Spleen (tissue), 11 donors: ENCODE data around the gene ZNF618. TPM values are rescaled to one million over a fixed set of nuclear protein-coding genes. Genes with fewer than 3 reads are reported as not detected.
A peak's percentile ranks its signal among the peaks of the same experiment; 100 is the strongest.

Experiments used
- DNase-seq: peaks from one replicate; pipeline ENCODE4 v3.0.0-alpha.2; 2020
- H3K27ac ChIP-seq, 8 donors: fragments of 200-600 bp; sonication (generic) in 7 of 8; 1 replicate in 4 of 8; 2 replicates in 4 of 8; pipeline versions ENCODE4 v1.5.0 to v1.8.0; 2016 to 2021; ENCODE audit warnings: inconsistent platforms in 4 of 8, mild to moderate bottlenecking in 4 of 8, moderate library complexity in 1 of 8
- H3K27me3 ChIP-seq, 7 donors: fragments of 200-600 bp; sonication (generic) in 6 of 7; replicated peaks in 1 of 7; 1 replicate in 4 of 7; 2 replicates in 3 of 7; pipeline versions ENCODE4 v1.5.0 to v1.8.0; 2016 to 2021; ENCODE audit warnings: inconsistent platforms in 3 of 7, mild to moderate bottlenecking in 1 of 7
- H3K36me3 ChIP-seq, 6 donors: fragments of 200-600 bp; sonication (generic) in 5 of 6; 1 replicate in 4 of 6; 2 replicates in 2 of 6; pipeline versions ENCODE4 v1.5.0 to v1.8.0; 2016 to 2021; ENCODE audit warnings: inconsistent platforms in 2 of 6
- H3K4me1 ChIP-seq, 6 donors: fragments of 200-600 bp; sonication (generic) in 5 of 6; 1 replicate in 3 of 6; 2 replicates in 3 of 6; pipeline versions ENCODE4 v1.5.0 to v1.8.0; 2016 to 2021; ENCODE audit warnings: inconsistent platforms in 3 of 6
- H3K4me3 ChIP-seq, 8 donors: fragments of 200-600 bp; sonication (generic) in 7 of 8; 1 replicate in 4 of 8; 2 replicates in 4 of 8; pipeline versions ENCODE4 v1.5.0 to v1.8.0; 2016 to 2021; ENCODE audit warnings: inconsistent platforms in 4 of 8, mild to moderate bottlenecking in 4 of 8, moderate library complexity in 2 of 8
- H3K9me3 ChIP-seq, 8 donors: fragments of 200-600 bp; sonication (generic) in 7 of 8; 1 replicate in 4 of 8; 2 replicates in 4 of 8; pipeline versions ENCODE4 v1.5.0 to v1.8.0; 2016 to 2021; ENCODE audit warnings: inconsistent platforms in 4 of 8
- CTCF ChIP-seq, 11 experiments: fragments of 200-600 bp in 7 of 11; fragments of 450-650 bp in 4 of 11; sonication (generic) in 4 of 11; IDR thresholded peaks in 8 of 11; conservative IDR thresholded peaks in 3 of 11; 1 replicate in 7 of 11; 2 replicates in 4 of 11; pipeline versions ENCODE4 v1.4.0 to v1.8.0; 2016 to 2021; ENCODE audit warnings: antibody characterized with exemption in 11 of 11, inconsistent platforms in 4 of 11, mild to moderate bottlenecking in 1 of 11
- POLR2A ChIP-seq, 3 donors: fragments of 450-650 bp; IDR thresholded peaks; one replicate each; pipeline ENCODE4 v1.5.1; 2017; ENCODE audit warnings: antibody characterized with exemption in 3 of 3, mild to moderate bottlenecking in 1 of 3
- POLR2AphosphoS5 ChIP-seq, 3 donors: sonication (generic); formaldehyde crosslinking; IDR thresholded peaks; one replicate each; pipeline ENCODE4 v1.5.1; 2017; ENCODE audit warnings: antibody characterized with exemption in 3 of 3
- WGBS, 5 donors: extraction: QIAGEN DNeasy Blood & Tissue Kit in 3 of 5; methylation state at CpG; one replicate each; pipeline versions ENCODE4 v1.1.5 to v1.1.7; 2013 to 2018; 5-methylcytosine and 5-hydroxymethylcytosine counted together
- intact Hi-C: fragments of 100-400 bp; cut with DNase I; formaldehyde crosslinking; loops from one replicate; pipeline ENCODE4 v1.15.0; 2023; ENCODE audit warnings: low total_unique reads
- polyA plus RNA-seq, 3 donors: library from polyadenylated mRNA; stranded (reverse); fragments of 200-250 nt; gene quantifications; one replicate each; pipeline ENCODE4 v1.2.1, GENCODE V29; 2013
- total RNA-seq, 7 donors: library from RNA; depleted of rRNA in 3 of 7; stranded (reverse); fragments of >200 nt in 3 of 7; fragmentation: NEBNext Ultra II Directional in 4 of 7; extraction: Animal tissue kit (Norgen Biotek cat#: 25700) in 4 of 7; gene quantifications; one replicate each; pipeline versions ENCODE4 v1.1.0 to v1.2.1, GENCODE V29; 2016 to 2021
- donor health status: healthy with polysubstance abuse.
- donor health status: DM: no; HTN: no; CAD: no; lungs with moderate emphysema.
- donor health status: DM: no; HTN: no; CAD: no.
- donor health status: Bipolar disorder and iron deficiency.
- donor health status: healthy.
- donor health status: DM: no; HTN: no; CAD: no.
- donor health status: DM: yes; HTN: yes; CAD: no.

Gene ZNF618
- total and polyA plus RNA-seq, 10 donors, result 0.58 to 14.8 (median 8.4) TPM

- 90 to 92% (median 91%) methylated on average over 17 to 19 of the region's 19 CpGs for WGBS, 5 donors
- intact Hi-C loops, result no loop called here
- Histone ChIP-seq H3K36me3 (peaks cover 0 to 70% (median 27%) of the 10 kb centered on the region in 6 donors), H3K27me3 (no peaks in the 10 kb centered on the region), H3K4me3 (no peak overlapping the region), H3K27ac (no peak overlapping the region), H3K9me3 (peaks cover 0 to 4% (median 0%) of the 10 kb centered on the region in 8 donors), H3K4me1 (peaks cover 0 to 16% (median 0%) of the 10 kb centered on the region in 6 donors)
- no peak for TF ChIP-seq POLR2A (IDR thresholded peaks at IDR 0.05)
- no peak for TF ChIP-seq POLR2AphosphoS5 (IDR thresholded peaks at IDR 0.05)
- no peak for TF ChIP-seq CTCF (IDR thresholded peaks at IDR 0.05 in 8 of 11, conservative IDR thresholded peaks at IDR 0.05 in 3 of 11)
- DNase-seq, result peak; percentile 47
Measured at GRCh38 chr9:114031948-114032840, 156.1 kb downstream of the ZNF618 start.

- DNase-seq, result peak; percentile 63
- intact Hi-C loops, result no loop called here
- 65 to 75% (median 70%) methylated on average over 10 to 12 of the region's 12 CpGs for WGBS, 5 donors
- Histone ChIP-seq H3K9me3 (peaks cover 0 to 4% (median 0%) of the 10 kb centered on the region in 8 donors), H3K4me1 (peaks cover 0 to 8% (median 0%) of the 10 kb centered on the region in 6 donors), H3K27ac (no peak overlapping the region), H3K4me3 (no peak overlapping the region), H3K36me3 (peaks cover 0 to 82% (median 31%) of the 10 kb centered on the region in 6 donors), H3K27me3 (no peaks in the 10 kb centered on the region)
- TF ChIP-seq POLR2AphosphoS5 (IDR thresholded peaks at IDR 0.05) (no peak), CTCF (IDR thresholded peaks at IDR 0.05 in 8 of 11, conservative IDR thresholded peaks at IDR 0.05 in 3 of 11) (peak in 7 of 11 experiments; percentile 23 to 57 (median 41))
Measured at GRCh38 chr9:114033397-114034103, 157.4 kb downstream of the ZNF618 start.

- Histone ChIP-seq H3K27me3 (no peaks in the 10 kb centered on the region), H3K36me3 (peaks cover 0 to 82% (median 28%) of the 10 kb centered on the region in 6 donors), H3K27ac (no peak overlapping the region), H3K4me1 (peaks cover 0 to 8% (median 0%) of the 10 kb centered on the region in 6 donors), H3K4me3 (no peak overlapping the region), H3K9me3 (peaks cover 0 to 4% (median 0%) of the 10 kb centered on the region in 8 donors)
- intact Hi-C loops, result no loop called here
- TF ChIP-seq POLR2AphosphoS5 (IDR thresholded peaks at IDR 0.05), result no peak
- DNase-seq, result peak; percentile 64
- WGBS, 5 donors, result 94 to 99% (median 96%) methylated on average over 10 of the region's 10 CpGs
Measured at GRCh38 chr9:114034196-114034595, 158.1 kb downstream of the ZNF618 start.

GRCh38 chr9:114034661-114035062, 158.6 kb downstream of the ZNF618 start:
- intact Hi-C loops, result no loop called here
- DNase-seq, result peak; percentile 59
- TF ChIP-seq CTCF (IDR thresholded peaks at IDR 0.05 in 8 of 11, conservative IDR thresholded peaks at IDR 0.05 in 3 of 11), result no peak
- no peak for TF ChIP-seq POLR2A (IDR thresholded peaks at IDR 0.05)
- no peak for TF ChIP-seq POLR2AphosphoS5 (IDR thresholded peaks at IDR 0.05)
- H3K27ac ChIP-seq, result no peak overlapping the region
- peaks cover 0 to 8% (median 0%) of the 10 kb centered on the region in 6 donors for H3K4me1 ChIP-seq
- no peaks in the 10 kb centered on the region for H3K27me3 ChIP-seq
- WGBS, 5 donors, result 70 to 100% (median 91%) methylated on average over 3 to 4 of the region's 4 CpGs
- peaks cover 0 to 4% (median 0%) of the 10 kb centered on the region in 8 donors for H3K9me3 ChIP-seq
- no peak overlapping the region for H3K4me3 ChIP-seq
- peaks cover 0 to 82% (median 27%) of the 10 kb centered on the region in 6 donors for H3K36me3 ChIP-seq
